ENCODE data around the gene ACTN3.

- TF ChIP-seq CTCF (conservative IDR thresholded peaks at IDR 0.05; ENCODE audit: low read depth, low read length) = no peak
- no peak for TF ChIP-seq EZH2phosphoT487 (IDR thresholded peaks at IDR 0.05; ENCODE audit: borderline replicate concordance, low read length)
Measured at GRCh38 chr11:66600631-66601233, 54.0 kb downstream of the ACTN3 start.

Measured in PC-3 (cell line).